Neural progenitor cell (in vitro differentiated cells): ENCODE data around the gene PSMB9. TPM values are rescaled to one million over a fixed set of nuclear protein-coding genes. Genes with fewer than 3 reads are reported as not detected.

ENCODE experiments used
- DNase-seq: peaks from one replicate; pipeline ENCODE4 v3.0.0-alpha.2; 2016; ENCODE audit warnings: low spot score
- H2AFZ ChIP-seq: fragments of 200-600 bp; sonication (generic); replicated peaks from 2 replicates; pipeline ENCODE4 v1.6.1; 2016; ENCODE audit warnings: antibody characterized with exemption
- H3F3A ChIP-seq: fragments of 200-600 bp; sonication (generic); 2 replicates; pipeline ENCODE4 v1.6.1; 2016; ENCODE audit warnings: antibody characterized with exemption, low read depth
- H3K27ac ChIP-seq: fragments of 200-600 bp; sonication (generic); 2 replicates; pipeline ENCODE4 v1.5.1; 2016; ENCODE audit warnings: mild to moderate bottlenecking
- H3K27me3 ChIP-seq: fragments of 200-600 bp; sonication (generic); 2 replicates; pipeline ENCODE4 v1.6.1; 2016; ENCODE audit warnings: mild to moderate bottlenecking, moderate library complexity
- H3K36me3 ChIP-seq: fragments of 200-600 bp; sonication (generic); 2 replicates; pipeline ENCODE4 v1.5.1; 2016
- H3K4me1 ChIP-seq: fragments of 200-600 bp; sonication (generic); 2 replicates; pipeline ENCODE4 v1.6.1; 2016; ENCODE audit warnings: mixed run types
- H3K4me2 ChIP-seq: fragments of 200-600 bp; sonication (generic); 2 replicates; pipeline ENCODE4 v1.6.1; 2016
- H3K4me3 ChIP-seq: fragments of 200-600 bp; sonication (generic); 2 replicates; pipeline ENCODE4 v1.5.1; 2016
- H3K79me2 ChIP-seq: fragments of 200-600 bp; sonication (generic); 2 replicates; pipeline ENCODE4 v1.6.1; 2016; ENCODE audit warnings: low read depth
- H3K9ac ChIP-seq: fragments of 200-600 bp; sonication (generic); 2 replicates; pipeline ENCODE4 v1.6.1; 2016
- H3K9me3 ChIP-seq: fragments of 200-600 bp; sonication (generic); 2 replicates; pipeline ENCODE4 v1.5.1; 2016; ENCODE audit warnings: low read depth
- H4K20me1 ChIP-seq: fragments of 200-600 bp; sonication (generic); 2 replicates; pipeline ENCODE4 v1.6.1; 2016; ENCODE audit warnings: low read depth
- H3K27ac Mint-ChIP-seq: 3 replicates; pipeline ENCODE4 v1.8.0; 2021; ENCODE audit warnings: mixed read lengths
- H3K27me3 Mint-ChIP-seq: 2 replicates; pipeline ENCODE4 v1.8.0; 2022; ENCODE audit warnings: low read depth, mild to moderate bottlenecking, inconsistent platforms, moderate library complexity, mixed read lengths; ENCODE audit not compliant: insufficient read depth
- H3K36me3 Mint-ChIP-seq: 3 replicates; pipeline ENCODE4 v1.8.0; 2021; ENCODE audit warnings: mixed read lengths
- H3K4me1 Mint-ChIP-seq: 3 replicates; pipeline ENCODE4 v1.8.0; 2021; ENCODE audit warnings: mixed read lengths
- H3K4me3 Mint-ChIP-seq: 3 replicates; pipeline ENCODE4 v1.8.0; 2021; ENCODE audit warnings: mild to moderate bottlenecking, moderate library complexity, mixed read lengths
- H3K9me3 Mint-ChIP-seq: 3 replicates; pipeline ENCODE4 v1.8.0; 2020; ENCODE audit warnings: mixed read lengths
- EZH2 ChIP-seq: fragments of 200-600 bp; sonication (generic); IDR thresholded peaks from 2 replicates; pipeline ENCODE4 v1.6.1; 2017; ENCODE audit warnings: antibody characterized with exemption, mild to moderate bottlenecking, moderate library complexity
- EZH2phosphoT487 ChIP-seq: fragments of 200-600 bp; sonication (generic); IDR thresholded peaks from 2 replicates; pipeline ENCODE4 v1.6.1; 2017; ENCODE audit warnings: antibody characterized with exemption
- total RNA-seq: library from RNA; depleted of rRNA; stranded (reverse); fragments of >200 nt; gene quantifications from 2 replicates; pipeline ENCODE4 v1.2.3, GENCODE V29; 2015; ENCODE audit warnings: low replicate concordance
- TF ChIP-seq, protein P1 (sequence below): fragments of 200-600 bp; sonication (generic); IDR thresholded peaks from 2 replicates; pipeline ENCODE4 v1.5.1; 2017; ENCODE audit warnings: antibody characterized with exemption, mild to moderate bottlenecking

The PSMB9 gene
- total RNA-seq, 1 donor from 2014 or later: not detected

DNA sequence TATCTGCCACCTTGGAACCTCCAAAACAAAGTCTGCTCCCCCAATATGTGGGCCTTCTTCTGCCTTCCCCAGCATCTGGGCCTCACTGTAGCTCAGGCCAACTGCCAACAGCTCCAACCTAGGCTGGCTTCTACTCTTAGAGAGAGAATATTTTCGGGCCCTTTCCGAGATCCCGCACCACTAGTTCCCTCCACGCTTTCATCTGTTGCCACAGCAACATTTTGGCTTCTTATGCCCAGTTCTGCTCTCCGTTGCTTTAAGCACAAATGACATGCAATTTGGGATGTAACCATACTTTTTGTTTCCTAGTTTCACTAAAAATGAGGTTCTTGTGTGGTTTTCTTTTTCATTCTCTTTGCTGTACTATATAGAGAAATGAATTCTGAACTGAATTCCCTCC, 33.6 kb downstream of the PSMB9 start:
- DNase-seq: no peak
- TF ChIP-seq EZH2 (no peak), EZH2phosphoT487 (no peak)
- TF ChIP-seq, protein P1, sequence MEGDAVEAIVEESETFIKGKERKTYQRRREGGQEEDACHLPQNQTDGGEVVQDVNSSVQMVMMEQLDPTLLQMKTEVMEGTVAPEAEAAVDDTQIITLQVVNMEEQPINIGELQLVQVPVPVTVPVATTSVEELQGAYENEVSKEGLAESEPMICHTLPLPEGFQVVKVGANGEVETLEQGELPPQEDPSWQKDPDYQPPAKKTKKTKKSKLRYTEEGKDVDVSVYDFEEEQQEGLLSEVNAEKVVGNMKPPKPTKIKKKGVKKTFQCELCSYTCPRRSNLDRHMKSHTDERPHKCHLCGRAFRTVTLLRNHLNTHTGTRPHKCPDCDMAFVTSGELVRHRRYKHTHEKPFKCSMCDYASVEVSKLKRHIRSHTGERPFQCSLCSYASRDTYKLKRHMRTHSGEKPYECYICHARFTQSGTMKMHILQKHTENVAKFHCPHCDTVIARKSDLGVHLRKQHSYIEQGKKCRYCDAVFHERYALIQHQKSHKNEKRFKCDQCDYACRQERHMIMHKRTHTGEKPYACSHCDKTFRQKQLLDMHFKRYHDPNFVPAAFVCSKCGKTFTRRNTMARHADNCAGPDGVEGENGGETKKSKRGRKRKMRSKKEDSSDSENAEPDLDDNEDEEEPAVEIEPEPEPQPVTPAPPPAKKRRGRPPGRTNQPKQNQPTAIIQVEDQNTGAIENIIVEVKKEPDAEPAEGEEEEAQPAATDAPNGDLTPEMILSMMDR: no peak
- H3K4me1 ChIP-seq: no peaks in the 10 kb centered on the region
- no peak overlapping the region for H3K4me2 ChIP-seq
- no peaks in the 10 kb centered on the region for H3K36me3 ChIP-seq
- H3K27me3 ChIP-seq: no peaks in the 10 kb centered on the region
- H4K20me1 ChIP-seq: no peaks in the 10 kb centered on the region
- H3K4me1 Mint-ChIP-seq: no peaks in the 10 kb centered on the region
- no peak overlapping the region for H3K27ac Mint-ChIP-seq
- H3K9me3 Mint-ChIP-seq: no peaks in the 10 kb centered on the region
- no peak overlapping the region for H2AFZ ChIP-seq
- H3K79me2 ChIP-seq: no peaks in the 10 kb centered on the region
- no peaks in the 10 kb centered on the region for H3F3A ChIP-seq
- H3K4me3 Mint-ChIP-seq: no peak overlapping the region
- H3K27ac ChIP-seq: no peak overlapping the region
- H3K9ac ChIP-seq: no peak overlapping the region
- H3K27me3 Mint-ChIP-seq: no peaks in the 10 kb centered on the region
- H3K36me3 Mint-ChIP-seq: no peaks in the 10 kb centered on the region
- no peak overlapping the region for H3K4me3 ChIP-seq
- H3K9me3 ChIP-seq: no peaks in the 10 kb centered on the region

DNA sequence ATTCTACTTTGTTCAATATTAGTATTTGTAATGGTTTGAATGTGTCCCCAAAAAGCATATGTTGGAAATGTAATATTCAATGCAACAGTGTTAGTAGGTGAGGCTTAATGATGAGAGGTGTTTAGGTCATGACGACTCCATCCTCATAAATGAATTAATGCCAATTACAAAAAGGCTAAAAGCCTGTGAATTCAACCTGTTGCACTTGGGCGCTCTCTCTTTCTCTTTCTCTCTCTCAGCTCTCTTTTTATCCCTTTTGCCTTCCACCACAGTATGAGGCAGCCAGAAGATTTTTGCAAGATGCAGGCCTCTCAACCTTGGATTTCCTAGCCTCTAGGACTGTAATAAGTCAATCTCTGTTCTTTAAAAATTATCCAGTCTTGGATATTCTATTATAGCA, 34.6 kb downstream of the PSMB9 start:
- Mint-ChIP-seq H3K27ac (no peak overlapping the region), H3K27me3 (peaks cover 3% of the 10 kb centered on the region), H3K36me3 (no peaks in the 10 kb centered on the region), H3K9me3 (no peaks in the 10 kb centered on the region), H3K4me3 (no peak overlapping the region), H3K4me1 (peaks cover 2% of the 10 kb centered on the region)
- no peaks in the 10 kb centered on the region for H3K36me3 ChIP-seq
- no peaks in the 10 kb centered on the region for H3K9me3 ChIP-seq
- no peaks in the 10 kb centered on the region for H3K27me3 ChIP-seq
- peaks cover 4% of the 10 kb centered on the region for H3K4me1 ChIP-seq
- H3K27ac ChIP-seq: no peak overlapping the region
- no peak overlapping the region for H2AFZ ChIP-seq
- H3K9ac ChIP-seq: no peak overlapping the region
- DNase-seq: no peak
- peaks cover 7% of the 10 kb centered on the region for H3K79me2 ChIP-seq
- peaks cover 8% of the 10 kb centered on the region for H3F3A ChIP-seq
- no peak overlapping the region for H3K4me2 ChIP-seq
- H3K4me3 ChIP-seq: no peak overlapping the region
- TF ChIP-seq EZH2phosphoT487 (no peak), EZH2 (no peak)
- TF ChIP-seq, protein P1: no peak
- H4K20me1 ChIP-seq: no peaks in the 10 kb centered on the region

DNA sequence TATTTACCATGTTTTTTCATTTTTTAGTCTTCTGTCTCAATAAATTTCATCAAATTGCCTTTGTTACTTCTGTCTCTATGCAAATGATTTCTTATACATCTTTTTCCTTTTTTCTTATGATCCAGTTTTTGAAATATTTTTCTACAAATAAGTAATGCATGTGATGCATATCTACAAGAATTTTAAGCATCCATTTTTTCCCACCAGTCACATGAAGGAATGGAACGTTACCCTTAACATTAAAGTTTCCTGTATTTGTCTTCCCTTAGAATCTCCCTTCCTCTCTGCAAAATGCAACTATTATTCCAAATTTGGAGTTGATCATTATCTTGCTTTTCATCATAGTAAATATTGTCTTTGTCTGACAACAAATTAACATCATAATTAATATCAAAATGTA, 35.5 kb downstream of the PSMB9 start:
- Histone ChIP-seq H4K20me1 (no peaks in the 10 kb centered on the region), H3F3A (peaks cover 16% of the 10 kb centered on the region), H3K27ac (no peak overlapping the region), H3K4me3 (no peak overlapping the region), H3K4me1 (peaks cover 4% of the 10 kb centered on the region), H3K27me3 (no peaks in the 10 kb centered on the region), H2AFZ (no peak overlapping the region), H3K9ac (no peak overlapping the region), H3K36me3 (no peaks in the 10 kb centered on the region), H3K79me2 (peaks cover 7% of the 10 kb centered on the region), H3K4me2 (no peak overlapping the region), H3K9me3 (no peaks in the 10 kb centered on the region)
- no peak overlapping the region for H3K4me3 Mint-ChIP-seq
- H3K27ac Mint-ChIP-seq: no peak overlapping the region
- H3K4me1 Mint-ChIP-seq: peaks cover 2% of the 10 kb centered on the region
- H3K27me3 Mint-ChIP-seq: peaks cover 6% of the 10 kb centered on the region
- no peaks in the 10 kb centered on the region for H3K9me3 Mint-ChIP-seq
- no peak for DNase-seq
- TF ChIP-seq, protein P1: no peak
- TF ChIP-seq EZH2phosphoT487: no peak
- no peak for TF ChIP-seq EZH2
- H3K36me3 Mint-ChIP-seq: no peaks in the 10 kb centered on the region
